Large intestine (tissue), 3 donors: Measurements from ENCODE around the gene MIS18BP1. TPM values are rescaled to one million over a fixed set of nuclear protein-coding genes. Genes with fewer than 3 reads are reported as not detected.

Experiments used
- DNase-seq, 2 donors: peaks; one replicate each; pipeline versions ENCODE4 v3.0.0 to v3.0.0-alpha.2; 2013
- H3K27ac ChIP-seq: one replicate; pipeline ENCODE4 v1.5.1; 2013; ENCODE audit warnings: low read length
- H3K27me3 ChIP-seq: 2 replicates; pipeline ENCODE4 v1.6.1; 2013; ENCODE audit warnings: low read length; ENCODE audit not compliant: control insufficient read depth, insufficient read depth
- H3K36me3 ChIP-seq: 2 replicates; pipeline ENCODE4 v1.6.1; 2013; ENCODE audit warnings: low read length; ENCODE audit not compliant: control insufficient read depth, insufficient read depth
- H3K4me1 ChIP-seq: one replicate; pipeline ENCODE4 v1.6.1; 2013; ENCODE audit warnings: low read length; ENCODE audit not compliant: control insufficient read depth, insufficient read depth
- H3K4me3 ChIP-seq: one replicate; pipeline ENCODE4 v1.5.1; 2013; ENCODE audit warnings: low read length
- H3K9me3 ChIP-seq: one replicate; pipeline ENCODE4 v1.6.1; 2013; ENCODE audit warnings: mild to moderate bottlenecking, low read depth, low read length, moderate library complexity; ENCODE audit not compliant: control insufficient read depth
- WGBS: methylation state at CpG from one replicate; pipeline ENCODE4 v1.1.5; 2013; ENCODE audit warnings: low lambda C conversion rate; ENCODE audit not compliant: insufficient coverage; 5-methylcytosine and 5-hydroxymethylcytosine counted together
- polyA plus RNA-seq: library from polyadenylated mRNA; unstranded; fragments of 120-200 nt; gene quantifications from one replicate; pipeline ENCODE4 v1.2.1, GENCODE V29; 2013

The MIS18BP1 gene
- polyA plus RNA-seq, 1 donor: 29.8 TPM

DNA sequence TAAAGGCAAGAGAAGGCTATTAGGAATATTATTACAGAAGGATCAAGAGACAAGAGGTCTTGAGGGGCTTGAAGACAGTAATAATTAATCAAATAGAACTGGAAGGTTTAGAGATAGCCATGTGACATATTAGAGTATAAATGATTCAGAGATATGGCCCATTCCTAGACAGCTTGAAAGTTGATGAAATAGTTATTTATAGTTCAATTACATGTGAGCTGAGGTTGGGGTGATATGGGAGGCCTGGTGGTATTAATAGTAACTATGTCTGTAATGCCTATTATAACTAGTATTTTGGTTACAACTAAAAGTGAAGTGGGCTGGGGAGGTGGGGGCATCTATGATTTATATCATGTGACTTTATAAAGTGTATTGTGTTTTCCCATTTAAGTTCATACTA is 14.1 kb upstream of the MIS18BP1 start:
- Histone ChIP-seq H3K36me3 (no peaks in the 10 kb centered on the region), H3K27me3 (no peaks in the 10 kb centered on the region), H3K4me1 (no peaks in the 10 kb centered on the region), H3K4me3 (no peak overlapping the region), H3K27ac (no peak overlapping the region), H3K9me3 (no peaks in the 10 kb centered on the region)
- DNase-seq: no peak

GRCh38 chr14:45262637-45263036 is 9.6 kb upstream of the MIS18BP1 start:
- Histone ChIP-seq H3K27ac (no peak overlapping the region), H3K9me3 (peaks cover 9% of the 10 kb centered on the region), H3K4me3 (no peak overlapping the region), H3K27me3 (no peaks in the 10 kb centered on the region), H3K36me3 (no peaks in the 10 kb centered on the region), H3K4me1 (no peaks in the 10 kb centered on the region)
- 75% methylated on average over 2 of the region's 4 CpGs for WGBS
- no peak for DNase-seq

DNA sequence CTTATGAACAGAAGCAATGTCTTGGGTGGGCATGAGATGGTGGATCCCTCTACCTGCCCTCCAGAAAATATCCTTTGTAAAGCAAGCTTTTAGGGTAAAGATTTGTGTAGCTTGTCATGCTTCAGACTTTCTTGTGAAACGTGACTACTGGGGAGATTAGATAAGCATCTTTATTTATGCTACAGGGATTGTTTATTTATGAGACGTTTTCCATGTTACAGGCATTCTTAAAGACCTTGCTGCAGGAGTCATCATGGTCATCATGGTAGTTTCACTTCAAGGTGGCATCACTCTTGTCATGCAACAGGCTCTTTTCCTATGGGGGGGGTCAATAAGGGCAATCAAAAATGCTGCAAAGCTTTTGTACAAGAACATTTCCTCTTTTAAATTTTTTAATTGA is 8.2 kb upstream of the MIS18BP1 start:
- no peak overlapping the region for H3K4me3 ChIP-seq
- no peaks in the 10 kb centered on the region for H3K27me3 ChIP-seq
- WGBS: no CpG with 5 or more reads among the region's 2 CpGs
- H3K27ac ChIP-seq: no peak overlapping the region
- peaks cover 9% of the 10 kb centered on the region for H3K9me3 ChIP-seq
- no peaks in the 10 kb centered on the region for H3K4me1 ChIP-seq
- DNase-seq: no peak
- H3K36me3 ChIP-seq: no peaks in the 10 kb centered on the region

DNA sequence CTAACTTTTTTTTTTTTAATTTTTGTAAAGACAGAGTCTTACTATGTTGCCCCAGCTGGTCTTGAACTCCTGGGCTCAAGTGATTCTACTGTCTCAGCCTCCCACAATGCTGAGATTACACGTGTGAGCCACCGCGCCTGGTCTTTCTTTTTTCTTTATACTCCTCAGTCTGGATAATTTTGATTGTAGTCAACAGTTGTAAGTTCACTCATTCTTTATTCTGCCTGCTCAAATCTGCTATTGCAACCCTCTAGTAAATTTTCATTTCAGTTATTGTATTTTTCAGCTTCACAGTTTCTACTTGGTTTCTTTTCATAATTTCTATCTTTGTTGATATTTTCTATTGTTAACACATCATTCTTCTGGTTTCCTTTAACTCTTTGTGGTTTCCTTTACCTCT is 5.8 kb upstream of the MIS18BP1 start:
- Histone ChIP-seq H3K4me3 (no peak overlapping the region), H3K27me3 (no peaks in the 10 kb centered on the region), H3K9me3 (peaks cover 9% of the 10 kb centered on the region), H3K36me3 (no peaks in the 10 kb centered on the region), H3K4me1 (no peaks in the 10 kb centered on the region), H3K27ac (no peak overlapping the region)
- WGBS: 94% methylated on average over 3 of the region's 3 CpGs
- DNase-seq: no peak

DNA sequence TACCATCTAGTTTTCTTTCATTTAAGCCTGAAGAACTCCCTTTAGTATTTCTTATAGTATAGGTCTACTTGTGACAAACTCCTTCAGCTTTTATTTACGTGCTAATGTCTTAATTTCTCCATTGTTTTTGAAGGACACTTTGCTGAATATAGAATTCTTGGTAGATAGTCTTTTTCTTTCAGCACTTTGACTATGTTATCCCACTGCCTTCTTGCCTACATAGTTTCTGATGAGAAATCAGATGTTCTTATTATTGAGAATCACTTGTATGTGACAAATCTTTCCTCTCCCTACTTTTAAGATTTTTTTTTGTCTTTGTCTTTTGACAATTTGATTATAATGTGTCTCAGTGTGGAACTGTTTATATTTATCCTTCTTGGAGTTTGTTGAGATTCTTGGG is 5.1 kb upstream of the MIS18BP1 start:
- Histone ChIP-seq H3K36me3 (no peaks in the 10 kb centered on the region), H3K9me3 (peaks cover 9% of the 10 kb centered on the region), H3K27me3 (no peaks in the 10 kb centered on the region), H3K4me1 (no peaks in the 10 kb centered on the region), H3K27ac (no peak overlapping the region), H3K4me3 (no peak overlapping the region)
- WGBS: 86% methylated on average over 1 of the region's 1 CpG
- DNase-seq: no peak

GRCh38 chr14:45254771-45255170 is 1.8 kb upstream of the MIS18BP1 start:
- peak in 1 of 2 donors; percentile 4 for DNase-seq
- Histone ChIP-seq H3K36me3 (no peaks in the 10 kb centered on the region), H3K4me1 (no peaks in the 10 kb centered on the region), H3K9me3 (peaks cover 9% of the 10 kb centered on the region), H3K27ac (no peak overlapping the region), H3K27me3 (no peaks in the 10 kb centered on the region), H3K4me3 (no peak overlapping the region)
- WGBS: no CpG with 5 or more reads among the region's 4 CpGs

DNA sequence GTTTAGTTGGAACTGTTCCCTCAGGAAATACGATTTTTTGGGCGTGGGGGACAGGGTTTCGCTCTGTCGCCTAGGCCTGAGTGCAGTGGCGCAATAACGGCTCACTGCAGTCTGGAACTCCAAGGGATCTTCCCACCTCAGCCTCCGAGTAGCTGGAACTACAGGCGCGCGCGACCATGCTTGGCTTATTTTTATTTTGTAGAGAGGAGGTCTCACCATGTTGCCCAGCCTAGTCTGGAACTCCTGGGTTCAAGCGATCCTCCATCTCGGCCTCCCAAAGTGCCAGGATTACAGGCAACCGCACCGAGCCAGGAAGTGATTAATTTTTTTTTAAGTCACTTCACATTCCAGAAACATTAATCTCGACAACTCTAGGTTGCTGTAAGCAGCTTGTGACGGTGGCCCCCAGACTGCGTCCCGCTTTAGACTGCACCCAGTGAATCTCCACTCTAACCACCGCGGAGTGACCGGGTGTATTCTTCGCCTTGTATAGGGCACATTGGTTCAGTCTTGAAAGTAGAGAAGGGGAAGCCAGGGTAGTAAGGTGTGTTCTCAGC is 830 bp upstream of the MIS18BP1 start:
- WGBS: no CpG with 5 or more reads among the region's 23 CpGs
- no peaks in the 10 kb centered on the region for H3K27me3 ChIP-seq
- DNase-seq: no peak
- peak overlapping the region; percentile 75 for H3K4me3 ChIP-seq
- peaks cover 9% of the 10 kb centered on the region for H3K9me3 ChIP-seq
- peak overlapping the region; percentile 92 for H3K27ac ChIP-seq
- no peaks in the 10 kb centered on the region for H3K36me3 ChIP-seq
- H3K4me1 ChIP-seq: no peaks in the 10 kb centered on the region

GRCh38 chr14:45252366-45253069 is 484 bp downstream of the MIS18BP1 start:
- peak in 1 of 2 donors; percentile 32 for DNase-seq
- Histone ChIP-seq H3K27ac (peak overlapping the region; percentile 92), H3K4me1 (no peaks in the 10 kb centered on the region), H3K36me3 (no peaks in the 10 kb centered on the region), H3K27me3 (no peaks in the 10 kb centered on the region), H3K4me3 (peak overlapping the region; percentile 75), H3K9me3 (no peaks in the 10 kb centered on the region)
- WGBS: 0% methylated on average over 1 of the region's 26 CpGs

GRCh38 chr14:45251912-45252311 is 1.1 kb downstream of the MIS18BP1 start:
- Histone ChIP-seq H3K4me3 (peak overlapping the region; percentile 75), H3K4me1 (no peaks in the 10 kb centered on the region), H3K27ac (peak overlapping the region; percentile 92), H3K27me3 (no peaks in the 10 kb centered on the region), H3K36me3 (no peaks in the 10 kb centered on the region), H3K9me3 (no peaks in the 10 kb centered on the region)
- peak in 1 of 2 donors; percentile 43 for DNase-seq
- WGBS: 35% methylated on average over 2 of the region's 5 CpGs

DNA sequence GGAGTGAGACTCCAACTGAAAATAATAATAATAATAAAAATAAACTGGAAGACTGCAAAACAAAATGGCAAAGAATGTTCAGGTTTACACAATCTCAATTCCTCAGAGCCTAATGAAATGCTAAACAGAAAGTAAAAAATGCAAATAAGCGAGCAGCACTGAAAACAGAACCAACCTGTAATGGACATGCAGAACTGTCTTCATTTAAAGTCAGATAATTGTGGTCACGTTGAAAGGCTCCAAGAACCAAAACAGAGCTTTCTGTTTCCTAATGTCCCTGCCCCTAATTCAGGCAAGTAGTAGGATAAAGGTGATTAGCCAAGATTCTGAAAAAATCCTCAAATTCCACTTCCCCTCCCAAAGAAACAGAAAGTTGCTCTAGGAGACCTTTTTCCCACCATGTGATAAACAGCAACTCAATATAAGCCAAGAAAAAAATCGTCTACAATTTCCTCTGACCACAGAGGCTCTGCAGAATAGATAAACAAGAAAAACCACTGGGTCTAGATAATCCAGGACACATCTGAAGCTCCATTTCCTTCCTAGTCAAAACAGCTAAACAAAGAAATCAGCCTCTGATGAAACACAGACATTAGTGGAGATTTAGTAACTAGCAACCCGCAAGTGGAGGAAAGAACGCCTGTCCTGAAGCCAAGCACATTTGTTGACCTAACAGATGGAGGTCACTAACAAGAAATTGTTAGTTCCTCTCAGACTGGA is 3.0 kb downstream of the MIS18BP1 start:
- no peak overlapping the region for H3K4me3 ChIP-seq
- no peaks in the 10 kb centered on the region for H3K27me3 ChIP-seq
- 40% methylated on average over 1 of the region's 5 CpGs for WGBS
- no peaks in the 10 kb centered on the region for H3K9me3 ChIP-seq
- H3K36me3 ChIP-seq: no peaks in the 10 kb centered on the region
- DNase-seq: peak; percentile 19 to 47
- H3K27ac ChIP-seq: peak overlapping the region; percentile 12
- no peaks in the 10 kb centered on the region for H3K4me1 ChIP-seq
